DND-41 (cell line): Measurements from ENCODE around the gene DEFB114.

Experiments
- ATAC-seq: fragments of 200-7000 bp; cut with Tn5 transposase; 3 replicates; pipeline ENCODE4 v1.9.1; 2021; ENCODE audit warnings: low read depth; ENCODE audit not compliant: insufficient read depth
- DNase-seq: peaks from one replicate; pipeline ENCODE4 v3.0.0-alpha.2; 2020
- H2AFZ ChIP-seq: 2 replicates; pipeline ENCODE4 v1.6.0; 2012; ENCODE audit warnings: low read depth, low read length
- H3K27ac ChIP-seq: 2 replicates; pipeline ENCODE4 v1.5.1; 2012; ENCODE audit warnings: low read length, inconsistent platforms
- H3K27me3 ChIP-seq: fragments of 200-600 bp; sonication (generic); 2 replicates; pipeline ENCODE4 v1.6.0; 2012; ENCODE audit warnings: low read length, mild to moderate bottlenecking, inconsistent platforms; ENCODE audit not compliant: insufficient read depth, poor library complexity
- H3K36me3 ChIP-seq: 2 replicates; pipeline ENCODE4 v1.5.1; 2012; ENCODE audit warnings: low read length, inconsistent platforms; ENCODE audit not compliant: insufficient read depth
- H3K4me1 ChIP-seq: 2 replicates; pipeline ENCODE4 v1.5.1; 2012; ENCODE audit warnings: mild to moderate bottlenecking, low read length; ENCODE audit not compliant: insufficient read depth
- H3K4me2 ChIP-seq: 2 replicates; pipeline ENCODE4 v1.6.0; 2012; ENCODE audit warnings: mild to moderate bottlenecking, moderate library complexity, low read length, inconsistent platforms; ENCODE audit not compliant: insufficient read depth
- H3K4me3 ChIP-seq, 2 experiments: fragments of 200-600 bp in 1 of 2; shearing (Covaris generic) in 1 of 2; 2 replicates each; pipeline ENCODE4 v1.5.1; 2012 to 2016; ENCODE audit warnings: inconsistent platforms in 2 of 2, low read length in 2 of 2, mild to moderate bottlenecking in 2 of 2, low read depth in 1 of 2, moderate library complexity in 1 of 2
- H3K79me2 ChIP-seq: 2 replicates; pipeline ENCODE4 v1.6.0; 2012; ENCODE audit warnings: low read length, inconsistent platforms; ENCODE audit not compliant: insufficient read depth
- H3K9ac ChIP-seq: 2 replicates; pipeline ENCODE4 v1.6.0; 2012; ENCODE audit warnings: low read depth, mild to moderate bottlenecking, inconsistent platforms, low read length, moderate library complexity
- H3K9me3 ChIP-seq: 2 replicates; pipeline ENCODE4 v1.5.1; 2012; ENCODE audit warnings: low read length, moderate library complexity, mild to moderate bottlenecking, inconsistent platforms; ENCODE audit not compliant: insufficient read depth, severe bottlenecking
- H4K20me1 ChIP-seq: 2 replicates; pipeline ENCODE4 v1.6.0; 2012; ENCODE audit warnings: low read length; ENCODE audit not compliant: insufficient read depth
- EZH2 ChIP-seq: IDR thresholded peaks from 3 replicates; pipeline ENCODE4 v1.6.1; 2012; ENCODE audit warnings: borderline replicate concordance, low read depth, mild to moderate bottlenecking, moderate library complexity, low read length, inconsistent platforms; ENCODE audit not compliant: severe bottlenecking
- TF ChIP-seq, protein P1 (sequence below): IDR thresholded peaks from 2 replicates; pipeline ENCODE4 v1.5.1; 2012; ENCODE audit warnings: borderline replicate concordance, low read length, moderate library complexity, mild to moderate bottlenecking; ENCODE audit not compliant: poor library complexity, severe bottlenecking; ENCODE audit errors: extremely low read depth

Gene DEFB114

DNA sequence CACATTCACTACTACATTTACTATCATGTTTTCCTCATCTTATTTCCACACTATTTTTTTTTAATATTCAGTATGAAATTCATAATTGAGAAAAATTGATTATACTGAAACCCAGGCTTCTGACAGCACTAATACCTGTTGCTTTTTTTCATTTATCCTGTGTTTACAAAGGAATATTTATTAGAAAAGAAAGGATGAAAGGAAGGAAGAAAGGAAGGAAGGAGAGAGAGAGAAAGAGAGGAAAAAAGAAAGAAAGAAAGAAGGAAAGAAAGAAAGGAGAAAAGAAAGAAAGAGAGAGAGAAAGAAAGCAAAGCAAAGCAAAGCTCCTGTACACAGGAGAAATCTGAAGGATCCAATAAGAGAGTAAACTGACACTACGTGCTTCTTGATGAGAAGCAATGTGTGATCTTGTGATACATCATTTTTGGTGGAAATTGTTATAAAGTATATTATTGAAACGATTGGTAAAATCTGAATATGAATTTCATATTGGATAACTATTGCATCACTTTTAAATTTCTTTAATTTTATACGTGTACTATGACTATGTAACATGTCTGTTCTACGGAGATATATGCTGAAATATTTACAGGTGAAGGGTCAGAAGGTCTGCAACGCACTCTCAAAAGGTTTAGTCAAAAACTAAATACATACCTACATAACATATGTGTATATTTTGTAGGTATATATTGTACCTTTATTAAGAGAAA lies 43.9 kb downstream of the DEFB114 start:
- no peak overlapping the region for H2AFZ ChIP-seq
- no peaks in the 10 kb centered on the region for H3K9me3 ChIP-seq
- no peaks in the 10 kb centered on the region for H4K20me1 ChIP-seq
- H3K4me1 ChIP-seq, result no peaks in the 10 kb centered on the region
- ATAC-seq (no peak), DNase-seq (no peak)
- H3K9ac ChIP-seq, result no peak overlapping the region
- H3K4me2 ChIP-seq, result no peak overlapping the region
- no peaks in the 10 kb centered on the region for H3K27me3 ChIP-seq
- TF ChIP-seq EZH2, result no peak
- TF ChIP-seq, protein P1, sequence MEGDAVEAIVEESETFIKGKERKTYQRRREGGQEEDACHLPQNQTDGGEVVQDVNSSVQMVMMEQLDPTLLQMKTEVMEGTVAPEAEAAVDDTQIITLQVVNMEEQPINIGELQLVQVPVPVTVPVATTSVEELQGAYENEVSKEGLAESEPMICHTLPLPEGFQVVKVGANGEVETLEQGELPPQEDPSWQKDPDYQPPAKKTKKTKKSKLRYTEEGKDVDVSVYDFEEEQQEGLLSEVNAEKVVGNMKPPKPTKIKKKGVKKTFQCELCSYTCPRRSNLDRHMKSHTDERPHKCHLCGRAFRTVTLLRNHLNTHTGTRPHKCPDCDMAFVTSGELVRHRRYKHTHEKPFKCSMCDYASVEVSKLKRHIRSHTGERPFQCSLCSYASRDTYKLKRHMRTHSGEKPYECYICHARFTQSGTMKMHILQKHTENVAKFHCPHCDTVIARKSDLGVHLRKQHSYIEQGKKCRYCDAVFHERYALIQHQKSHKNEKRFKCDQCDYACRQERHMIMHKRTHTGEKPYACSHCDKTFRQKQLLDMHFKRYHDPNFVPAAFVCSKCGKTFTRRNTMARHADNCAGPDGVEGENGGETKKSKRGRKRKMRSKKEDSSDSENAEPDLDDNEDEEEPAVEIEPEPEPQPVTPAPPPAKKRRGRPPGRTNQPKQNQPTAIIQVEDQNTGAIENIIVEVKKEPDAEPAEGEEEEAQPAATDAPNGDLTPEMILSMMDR, result no peak
- H3K27ac ChIP-seq, result no peak overlapping the region
- no peak overlapping the region for H3K4me3 ChIP-seq
- no peaks in the 10 kb centered on the region for H3K36me3 ChIP-seq
- H3K79me2 ChIP-seq, result no peaks in the 10 kb centered on the region

DNA sequence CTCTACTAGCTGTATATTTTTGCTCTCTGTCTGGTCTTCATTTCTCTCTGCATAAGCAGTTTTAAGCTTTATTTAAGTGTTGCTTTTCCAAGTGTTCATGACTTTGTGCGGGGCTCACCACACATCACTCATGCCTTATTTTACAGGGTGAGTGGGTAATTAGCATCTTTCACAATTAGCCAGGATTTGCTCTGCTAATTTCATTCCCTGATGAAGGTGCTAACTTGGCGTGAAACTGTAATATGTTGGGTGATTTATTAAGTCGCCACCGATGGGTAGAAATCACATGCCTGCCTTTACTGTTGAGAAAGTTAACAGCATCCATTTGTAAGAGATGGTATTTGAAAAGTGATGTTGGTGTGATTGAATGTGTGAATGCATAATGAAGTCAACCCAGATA lies 44.7 kb downstream of the DEFB114 start:
- TF ChIP-seq EZH2, result no peak
- TF ChIP-seq, protein P1, result no peak
- H3K9me3 ChIP-seq, result no peaks in the 10 kb centered on the region
- H3K27ac ChIP-seq, result no peak overlapping the region
- H3K4me1 ChIP-seq, result no peaks in the 10 kb centered on the region
- no peaks in the 10 kb centered on the region for H3K79me2 ChIP-seq
- no peak for ATAC-seq
- no peak overlapping the region for H3K4me3 ChIP-seq
- no peak for DNase-seq
- no peaks in the 10 kb centered on the region for H3K27me3 ChIP-seq
- no peak overlapping the region for H3K4me2 ChIP-seq
- no peak overlapping the region for H2AFZ ChIP-seq
- no peaks in the 10 kb centered on the region for H4K20me1 ChIP-seq
- no peak overlapping the region for H3K9ac ChIP-seq
- H3K36me3 ChIP-seq, result no peaks in the 10 kb centered on the region

- no peak overlapping the region for H3K9ac ChIP-seq
- TF ChIP-seq EZH2, result no peak
- TF ChIP-seq, protein P1, result no peak
- no peak overlapping the region for H3K4me2 ChIP-seq
- no peak for DNase-seq
- no peak for ATAC-seq
- no peaks in the 10 kb centered on the region for H3K9me3 ChIP-seq
- no peaks in the 10 kb centered on the region for H3K79me2 ChIP-seq
- H3K36me3 ChIP-seq, result no peaks in the 10 kb centered on the region
- H3K4me3 ChIP-seq, result no peak overlapping the region
- H2AFZ ChIP-seq, result no peak overlapping the region
- no peaks in the 10 kb centered on the region for H3K27me3 ChIP-seq
- no peak overlapping the region for H3K27ac ChIP-seq
- H3K4me1 ChIP-seq, result no peaks in the 10 kb centered on the region
- no peaks in the 10 kb centered on the region for H4K20me1 ChIP-seq
These were observed 45.2 kb downstream of the DEFB114 start for GRCh38 chr6:49918787-49919186.
